GM18505 (cell line): ENCODE results near the gene COLGALT1.

Source experiments
- ATAC-seq: cut with Tn5 transposase; IDR thresholded peaks from one replicate; pipeline ENCODE4 v1.9.1; 2021; ENCODE audit not compliant: unreplicated experiment
- POLR2A ChIP-seq: IDR thresholded peaks from 4 replicates; pipeline ENCODE4 v1.6.1; 2011; ENCODE audit warnings: borderline replicate concordance; ENCODE audit not compliant: insufficient read depth, insufficient read length; ENCODE audit errors: extremely low read depth

COLGALT1 gene

GRCh38 chr19:17525141-17525540 lies 30.3 kb upstream of the COLGALT1 start:
- ATAC-seq = no peak
- TF ChIP-seq POLR2A = no peak

- TF ChIP-seq POLR2A = no peak
- ATAC-seq = no peak
Measured at GRCh38 chr19:17526922-17527321, 28.5 kb upstream of the COLGALT1 start.

- ATAC-seq = no peak
- no peak for TF ChIP-seq POLR2A
Measured at GRCh38 chr19:17527326-17527725, 28.1 kb upstream of the COLGALT1 start.

GRCh38 chr19:17528610-17529009 lies 26.8 kb upstream of the COLGALT1 start:
- ATAC-seq = no peak
- TF ChIP-seq POLR2A = no peak

- ATAC-seq = no peak
- TF ChIP-seq POLR2A = no peak
Measured at GRCh38 chr19:17529239-17530158, 25.9 kb upstream of the COLGALT1 start.

GRCh38 chr19:17530586-17530985 lies 24.9 kb upstream of the COLGALT1 start:
- ATAC-seq = no peak
- TF ChIP-seq POLR2A = no peak

GRCh38 chr19:17532116-17532515 lies 23.3 kb upstream of the COLGALT1 start:
- TF ChIP-seq POLR2A = no peak
- ATAC-seq = no peak

- no peak for TF ChIP-seq POLR2A
- no peak for ATAC-seq
Measured at GRCh38 chr19:17532557-17532956, 22.9 kb upstream of the COLGALT1 start.

- TF ChIP-seq POLR2A = no peak
Measured at GRCh38 chr19:17534767-17535166, 20.7 kb upstream of the COLGALT1 start.

GRCh38 chr19:17536955-17537354 lies 18.5 kb upstream of the COLGALT1 start:
- ATAC-seq = no peak
- TF ChIP-seq POLR2A = no peak

More at GRCh38 chr19:17534767-17535166, 20.7 kb upstream of the COLGALT1 start:
- no peak for ATAC-seq

- no peak for TF ChIP-seq POLR2A
- ATAC-seq = no peak
Measured at GRCh38 chr19:17538684-17539237, 16.7 kb upstream of the COLGALT1 start.

- ATAC-seq = no peak
- peak; percentile 16 for TF ChIP-seq POLR2A
Measured at GRCh38 chr19:17539238-17540117, 16.0 kb upstream of the COLGALT1 start.

GRCh38 chr19:17540174-17540573 lies 15.3 kb upstream of the COLGALT1 start:
- no peak for TF ChIP-seq POLR2A
- ATAC-seq = no peak
